ENCODE data around the gene IFT88.

The IFT88 gene

DNA sequence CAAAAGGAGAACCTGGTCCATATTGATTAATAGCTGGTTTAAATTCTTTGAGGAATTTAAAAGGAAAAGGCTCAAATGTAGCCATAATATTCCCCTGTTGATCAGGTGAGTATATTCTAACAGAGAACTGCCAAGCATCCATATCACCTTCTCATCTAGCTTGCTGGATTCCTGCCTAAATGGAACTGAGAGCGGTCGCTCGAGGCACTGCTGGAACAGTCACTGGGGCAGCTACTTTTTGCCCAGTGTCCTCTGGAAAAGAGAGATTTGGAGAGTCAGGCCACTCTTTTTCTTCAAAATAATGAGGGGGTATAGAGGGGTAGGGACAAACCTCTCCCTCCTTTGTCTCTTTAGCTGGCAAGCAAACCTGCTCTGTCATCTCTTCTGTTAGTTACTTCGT lies 117.1 kb downstream of the IFT88 start:
- ChIA-PET POLR2A (no interaction called here), CTCF (interaction anchor here (1.1 to 1.3 kb wide), 3 partner anchors 12 to 191 kb away, joined by 3 to 4 read pairs (median 4); partner anchors contain the start of gene IL17D)
- TF ChIP-seq, protein P1, sequence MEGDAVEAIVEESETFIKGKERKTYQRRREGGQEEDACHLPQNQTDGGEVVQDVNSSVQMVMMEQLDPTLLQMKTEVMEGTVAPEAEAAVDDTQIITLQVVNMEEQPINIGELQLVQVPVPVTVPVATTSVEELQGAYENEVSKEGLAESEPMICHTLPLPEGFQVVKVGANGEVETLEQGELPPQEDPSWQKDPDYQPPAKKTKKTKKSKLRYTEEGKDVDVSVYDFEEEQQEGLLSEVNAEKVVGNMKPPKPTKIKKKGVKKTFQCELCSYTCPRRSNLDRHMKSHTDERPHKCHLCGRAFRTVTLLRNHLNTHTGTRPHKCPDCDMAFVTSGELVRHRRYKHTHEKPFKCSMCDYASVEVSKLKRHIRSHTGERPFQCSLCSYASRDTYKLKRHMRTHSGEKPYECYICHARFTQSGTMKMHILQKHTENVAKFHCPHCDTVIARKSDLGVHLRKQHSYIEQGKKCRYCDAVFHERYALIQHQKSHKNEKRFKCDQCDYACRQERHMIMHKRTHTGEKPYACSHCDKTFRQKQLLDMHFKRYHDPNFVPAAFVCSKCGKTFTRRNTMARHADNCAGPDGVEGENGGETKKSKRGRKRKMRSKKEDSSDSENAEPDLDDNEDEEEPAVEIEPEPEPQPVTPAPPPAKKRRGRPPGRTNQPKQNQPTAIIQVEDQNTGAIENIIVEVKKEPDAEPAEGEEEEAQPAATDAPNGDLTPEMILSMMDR (IDR thresholded peaks at IDR 0.05; ENCODE audit: control extremely low read depth, extremely low read depth, low read depth, missing control alignments), result no peak
- no peak for DNase-seq (ENCODE audit: extremely low spot score)

GRCh38 chr13:20684546-20684945 lies 117.6 kb downstream of the IFT88 start:
- TF ChIP-seq, protein P1 (IDR thresholded peaks at IDR 0.05; ENCODE audit: control extremely low read depth, extremely low read depth, low read depth, missing control alignments), result no peak
- no peak for DNase-seq (ENCODE audit: extremely low spot score)
- CTCF ChIA-PET, result interaction anchor here (1.1 to 1.3 kb wide), 3 partner anchors 12 to 191 kb away, joined by 3 to 4 read pairs (median 4); partner anchors contain the start of gene IL17D
- POLR2A ChIA-PET, result no interaction called here

GRCh38 chr13:20685092-20685491 lies 118.1 kb downstream of the IFT88 start:
- ChIA-PET POLR2A (no interaction called here), CTCF (interaction anchor here (1.1 to 1.3 kb wide), 2 partner anchors 13 to 19 kb away, joined by 3 to 4 read pairs; partner anchors contain the start of gene IL17D)
- no peak for DNase-seq (ENCODE audit: extremely low spot score)
- TF ChIP-seq, protein P1 (IDR thresholded peaks at IDR 0.05; ENCODE audit: control extremely low read depth, extremely low read depth, low read depth, missing control alignments), result no peak

- DNase-seq (ENCODE audit: extremely low spot score), result no peak
- ChIA-PET POLR2A (no interaction called here), CTCF (interaction anchor here (4.2 kb wide), 1 partner anchor 9 kb away, joined by 14 read pairs; no protein-coding TSS in a partner anchor)
- TF ChIP-seq, protein P1 (IDR thresholded peaks at IDR 0.05; ENCODE audit: control extremely low read depth, extremely low read depth, low read depth, missing control alignments), result no peak
These were observed 119.2 kb downstream of the IFT88 start for GRCh38 chr13:20686167-20686566.

DNA sequence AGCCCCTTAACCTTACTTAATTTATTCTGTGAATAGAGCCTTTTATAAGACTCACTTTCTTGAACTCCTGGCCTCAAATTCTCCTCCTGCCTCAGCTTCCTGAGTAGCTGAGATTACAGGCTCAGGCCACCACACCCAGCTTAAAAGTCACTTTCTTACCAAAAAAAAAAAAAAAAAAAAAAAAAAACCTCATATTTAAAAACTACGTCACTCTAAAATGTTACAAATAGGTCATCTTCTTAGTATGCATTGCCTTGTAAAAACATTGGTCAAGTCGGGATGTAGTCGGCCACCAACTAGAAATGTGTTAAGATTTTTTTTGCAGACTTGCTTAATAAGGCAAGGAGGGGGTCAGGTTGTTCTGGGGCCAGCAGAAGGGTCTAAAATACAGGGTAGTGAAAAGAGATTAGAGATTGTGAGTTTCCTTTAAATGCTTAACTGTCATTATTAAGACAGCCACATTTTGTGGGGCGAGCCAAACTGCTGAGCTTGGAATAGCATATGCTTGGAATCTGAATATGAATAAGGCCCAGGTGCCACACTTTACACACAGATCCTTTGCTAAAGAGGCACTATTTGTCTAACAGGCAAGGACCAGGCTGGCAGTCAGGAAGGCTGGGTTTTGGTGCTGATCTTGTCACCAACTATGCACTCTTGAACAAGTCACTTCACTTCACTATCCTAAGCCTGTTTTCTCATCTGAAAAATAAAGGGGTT lies 120.1 kb downstream of the IFT88 start:
- POLR2A ChIA-PET, result no interaction called here
- TF ChIP-seq, protein P1 (IDR thresholded peaks at IDR 0.05; ENCODE audit: control extremely low read depth, extremely low read depth, low read depth, missing control alignments), result no peak
- CTCF ChIA-PET, result interaction anchor here (1.3 to 4.2 kb wide), 2 partner anchors 9 to 17 kb away, joined by 4 to 14 read pairs; partner anchors contain the start of gene IL17D
- DNase-seq (ENCODE audit: extremely low spot score), result no peak

DNA sequence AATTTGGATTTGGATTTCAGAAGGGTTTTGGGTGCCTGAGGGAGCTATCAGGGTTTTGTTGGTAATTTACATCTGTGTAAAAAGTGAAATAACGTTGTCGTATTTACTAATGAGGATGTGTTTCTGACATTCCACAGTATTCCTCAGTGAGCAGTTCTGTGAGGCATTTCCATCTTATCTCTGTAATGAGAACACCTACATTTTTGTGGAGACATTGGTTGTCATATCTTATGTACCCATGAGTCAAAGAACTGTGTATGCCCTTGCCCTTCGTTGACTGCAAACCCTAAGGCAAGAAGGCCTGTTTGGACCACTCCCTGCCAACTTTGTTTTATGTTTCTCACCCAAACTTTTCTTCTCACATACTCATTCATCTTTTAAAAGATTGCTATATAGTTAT lies 122.3 kb downstream of the IFT88 start:
- no peak for DNase-seq (ENCODE audit: extremely low spot score)
- CTCF ChIA-PET, result interaction anchor here (1.0 to 4.2 kb wide), 2 partner anchors 12 to 23 kb away, joined by 3 to 14 read pairs; no protein-coding TSS in a partner anchor
- TF ChIP-seq, protein P1 (IDR thresholded peaks at IDR 0.05; ENCODE audit: control extremely low read depth, extremely low read depth, low read depth, missing control alignments), result no peak
- POLR2A ChIA-PET, result no interaction called here
